ENCODE data around the gene SNX21. TPM values are rescaled to one million over a fixed set of nuclear protein-coding genes. Genes with fewer than 3 reads are reported as not detected.

SNX21 gene
- total and polyA plus RNA-seq, 9 of the 15 experiments (the other 6 are each of a cell fraction or from before 2014, with no cell fraction given), result 0.10 to 1.2 (median 0.42) TPM

GRCh38 chr20:45814314-45814713 lies 19.3 kb upstream of the SNX21 start:
- peaks cover 11% of the 10 kb centered on the region; the same call in 1 of the 2 replicates for H3K9me3 ChIP-seq (replicated peaks; ENCODE audit: control insufficient read depth, insufficient read depth, low read depth, low read length)
- POLR2A ChIA-PET, result interaction anchor here (0.6 to 1.0 kb wide), 2 partner anchors 130 to 158 kb away, joined by 3 to 5 read pairs; no protein-coding TSS in a partner anchor
- FAIRE-seq (no peak), DNase-seq (ENCODE audit: extremely low read depth in 1 of 4, low spot score in 3 of 4) (no peak), ATAC-seq (no peak)
- CTCF ChIA-PET (ENCODE audit: low intra/inter-chr PET ratio), result no interaction called here
- H3K4me2 ChIP-seq (ENCODE audit: insufficient read depth, low read length), result no peak overlapping the region
- no peaks in the 10 kb centered on the region for H3K27me3 ChIP-seq (ENCODE audit: control insufficient read depth in 2 of 2, insufficient read depth in 2 of 2, low read length in 2 of 2)
- no peak overlapping the region for H3K4me3 ChIP-seq
- BruUV-seq (replicated peaks), result no TSS peak
- H4K20me1 ChIP-seq (replicated peaks; ENCODE audit: control insufficient read depth, insufficient read depth, low read length), result no peaks in the 10 kb centered on the region
- H3K36me3 ChIP-seq (ENCODE audit: control insufficient read depth, insufficient read depth, low read length), result peaks cover 27% of the 10 kb centered on the region; the same call in 2 of the 3 replicates
- no peak overlapping the region for H3K27ac ChIP-seq (ENCODE audit: extremely low read depth, low read depth, low read length)
- H3K9ac ChIP-seq (ENCODE audit: insufficient read depth in 1 of 2, low read depth in 2 of 2, low read length in 2 of 2), result no peak overlapping the region
- in situ Hi-C loops (cut with MboI) (no loop called here), intact Hi-C loops (cut with micrococcal nuclease) (no loop called here)
- no peaks in the 10 kb centered on the region for H3K79me2 ChIP-seq (ENCODE audit: control insufficient read depth, insufficient read depth, low read length)
- 83% methylated on average over 3 of the region's 3 CpGs for WGBS (ENCODE audit: insufficient coverage, low coverage, missing lambda C conversion rate)
- no peak for TF ChIP-seq JUN (IDR thresholded peaks at IDR 0.05; ENCODE audit: borderline replicate concordance, low read depth, low read length)
- TF ChIP-seq JUN (CRISPR knock-in tag; IDR thresholded peaks at IDR 0.05; ENCODE audit: borderline replicate concordance), result no peak
- no peak for TF ChIP-seq EHMT2 (IDR thresholded peaks at IDR 0.05)
- TF ChIP-seq ZC3H4 (CRISPR knock-in tag; IDR thresholded peaks at IDR 0.05; ENCODE audit: borderline replicate concordance), result no peak
- no peak for TF ChIP-seq MCM7 (IDR thresholded peaks at IDR 0.05)
- no peak for TF ChIP-seq SMARCE1 (IDR thresholded peaks at IDR 0.05)
- no peak for TF ChIP-seq POLR3G (IDR thresholded peaks at IDR 0.05; ENCODE audit: extremely low read depth, insufficient read length, insufficient replicate concordance)
- no peak for TF ChIP-seq MBD2 (IDR thresholded peaks at IDR 0.05; ENCODE audit: borderline replicate concordance, low read depth)
- no peak for TF ChIP-seq FOXK2 (conservative IDR thresholded peaks at IDR 0.05 in 1 of 2, IDR thresholded peaks at IDR 0.05 in 1 of 2; ENCODE audit: low read depth in 2 of 2)
- TF ChIP-seq, protein P1, sequence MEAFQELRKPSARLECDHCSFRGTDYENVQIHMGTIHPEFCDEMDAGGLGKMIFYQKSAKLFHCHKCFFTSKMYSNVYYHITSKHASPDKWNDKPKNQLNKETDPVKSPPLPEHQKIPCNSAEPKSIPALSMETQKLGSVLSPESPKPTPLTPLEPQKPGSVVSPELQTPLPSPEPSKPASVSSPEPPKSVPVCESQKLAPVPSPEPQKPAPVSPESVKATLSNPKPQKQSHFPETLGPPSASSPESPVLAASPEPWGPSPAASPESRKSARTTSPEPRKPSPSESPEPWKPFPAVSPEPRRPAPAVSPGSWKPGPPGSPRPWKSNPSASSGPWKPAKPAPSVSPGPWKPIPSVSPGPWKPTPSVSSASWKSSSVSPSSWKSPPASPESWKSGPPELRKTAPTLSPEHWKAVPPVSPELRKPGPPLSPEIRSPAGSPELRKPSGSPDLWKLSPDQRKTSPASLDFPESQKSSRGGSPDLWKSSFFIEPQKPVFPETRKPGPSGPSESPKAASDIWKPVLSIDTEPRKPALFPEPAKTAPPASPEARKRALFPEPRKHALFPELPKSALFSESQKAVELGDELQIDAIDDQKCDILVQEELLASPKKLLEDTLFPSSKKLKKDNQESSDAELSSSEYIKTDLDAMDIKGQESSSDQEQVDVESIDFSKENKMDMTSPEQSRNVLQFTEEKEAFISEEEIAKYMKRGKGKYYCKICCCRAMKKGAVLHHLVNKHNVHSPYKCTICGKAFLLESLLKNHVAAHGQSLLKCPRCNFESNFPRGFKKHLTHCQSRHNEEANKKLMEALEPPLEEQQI (IDR thresholded peaks at IDR 0.05), result no peak
- no peak for TF ChIP-seq SETDB1 (IDR thresholded peaks at IDR 0.05; ENCODE audit: low read length)
- no peak for TF ChIP-seq BCOR (IDR thresholded peaks at IDR 0.05)
- TF ChIP-seq POLR2H (tag; IDR thresholded peaks at IDR 0.05; ENCODE audit: low read depth), result no peak
- TF ChIP-seq HCFC1 (IDR thresholded peaks at IDR 0.05; ENCODE audit: low read depth, low read length), result no peak
- TF ChIP-seq ZBTB12 (CRISPR knock-in tag; IDR thresholded peaks at IDR 0.05), result no peak
- TF ChIP-seq E2F8 (IDR thresholded peaks at IDR 0.05; ENCODE audit: low read depth, partially characterized antibody), result no peak
- no peak for TF ChIP-seq SREBF2 (CRISPR knock-in tag; IDR thresholded peaks at IDR 0.05)
- TF ChIP-seq NR4A1 (CRISPR knock-in tag; IDR thresholded peaks at IDR 0.05), result no peak
- no peak for TF ChIP-seq NR4A1 (tag; IDR thresholded peaks at IDR 0.05)
- no peaks in the 10 kb centered on the region for H3K9me1 ChIP-seq (ENCODE audit: control insufficient read depth, insufficient read depth, low read length)
- H3K4me1 ChIP-seq (replicated peaks in 1 of 2; ENCODE audit: control insufficient read depth in 2 of 2, insufficient read depth in 2 of 2, low read length in 2 of 2), result peaks cover 7 to 16% of the 10 kb centered on the region in 2 experiments; a peak in 4 of 5 replicates
- no peak overlapping the region for H2AFZ ChIP-seq (ENCODE audit: low read depth, low read length)
